Activated CD8-positive, alpha-beta memory T cell treated with anti-CD3 and anti-CD28 coated beads, Interleukin-2, amount 50 U/mL, for 48 hours (primary cell): ENCODE measurements around the gene NAV3.

ENCODE experiments used
- DNase-seq: peaks from one replicate; pipeline ENCODE4 v3.0.0-alpha.2; 2020

Gene NAV3

DNA sequence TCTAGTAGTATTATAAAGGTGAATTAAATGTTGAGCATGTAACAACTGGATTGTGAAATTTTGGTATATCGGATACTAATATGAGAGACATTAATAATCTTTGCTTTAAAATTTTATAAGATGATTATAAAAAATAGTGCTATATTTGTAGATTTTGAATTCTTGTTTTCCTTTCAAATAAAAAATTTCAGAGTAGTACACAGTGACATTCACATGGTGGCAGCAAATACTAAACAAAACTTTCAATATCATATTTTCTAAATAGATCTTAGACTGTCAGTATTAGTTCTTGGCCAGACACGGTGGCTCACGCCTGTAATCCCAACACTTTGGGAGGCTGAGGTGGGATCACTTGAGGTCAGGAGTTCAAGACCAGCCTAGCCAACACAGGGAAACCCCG, 166.0 kb downstream of the NAV3 start:
- no peak for DNase-seq

DNA sequence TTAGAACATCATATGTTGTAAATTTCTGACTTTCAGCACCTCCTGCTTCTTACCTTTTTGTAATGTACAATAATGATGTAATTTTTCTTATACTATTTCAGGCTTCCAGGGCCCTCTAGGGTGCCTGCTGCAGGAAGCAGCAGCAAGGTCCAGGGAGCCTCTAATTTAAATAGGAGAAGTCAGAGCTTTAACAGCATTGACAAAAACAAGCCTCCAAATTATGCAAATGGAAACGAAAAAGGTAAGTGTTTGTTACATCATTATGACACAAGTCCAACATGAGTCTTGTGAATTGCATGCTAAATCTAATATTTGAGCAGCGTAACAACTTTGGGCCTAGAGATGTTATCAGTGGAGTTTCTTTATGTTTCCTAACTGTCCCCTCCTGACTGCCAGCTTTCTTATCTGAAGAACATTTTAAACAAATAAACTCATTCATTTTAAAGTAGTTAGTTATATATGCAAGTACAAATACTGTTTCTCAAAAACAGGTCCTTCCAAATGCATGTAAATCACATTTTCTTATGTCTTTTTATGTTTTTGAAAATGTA, 167.6 kb downstream of the NAV3 start:
- DNase-seq = no peak

DNA sequence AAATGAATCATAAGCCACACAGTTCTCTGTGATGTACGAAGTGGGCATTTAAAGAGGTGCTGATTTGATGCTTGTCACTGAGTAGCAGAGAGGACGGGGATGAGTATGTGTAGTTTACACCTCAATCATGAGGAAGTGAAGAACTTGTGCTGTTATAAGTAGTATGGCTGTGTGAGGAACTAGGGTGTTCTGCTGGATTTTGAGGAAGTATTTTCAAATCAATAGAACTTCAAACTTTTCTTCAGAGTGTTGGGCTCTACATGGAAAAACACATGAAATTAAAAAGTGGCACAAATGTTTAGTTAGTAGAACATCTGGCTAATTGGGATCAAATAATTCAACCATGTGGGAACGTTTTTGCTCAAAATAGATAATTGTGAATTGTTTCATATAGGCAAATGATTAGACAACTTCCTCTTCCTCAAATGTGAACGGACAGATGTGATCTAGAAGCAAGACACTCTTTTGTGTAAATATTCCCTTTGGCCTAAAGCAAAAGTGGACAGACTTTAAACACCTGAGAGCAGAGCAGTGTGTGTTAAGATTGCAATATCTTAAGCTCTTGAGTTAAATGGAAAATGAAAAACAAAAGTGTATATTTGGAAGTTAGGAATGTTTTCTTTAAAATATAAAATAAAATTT, 168.5 kb downstream of the NAV3 start:
- DNase-seq = no peak

DNA sequence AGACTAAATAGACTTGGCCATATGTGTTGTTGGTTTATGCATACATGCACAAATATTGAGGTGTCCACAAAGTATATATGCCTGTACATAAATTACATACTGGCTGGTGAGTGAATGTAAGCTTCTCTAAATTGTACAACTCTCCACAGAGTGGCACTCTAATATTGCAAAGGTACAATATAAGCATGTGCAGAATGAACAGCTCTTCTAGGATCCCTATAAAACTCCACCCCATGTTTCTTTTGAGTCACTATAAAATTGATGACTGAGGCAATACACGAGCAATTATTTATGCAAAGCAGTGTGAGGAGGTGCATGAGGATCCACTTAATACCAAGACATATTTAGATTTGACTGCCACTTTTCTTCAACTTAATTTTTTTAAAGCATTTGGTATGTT, 172.2 kb downstream of the NAV3 start:
- DNase-seq = no peak

DNA sequence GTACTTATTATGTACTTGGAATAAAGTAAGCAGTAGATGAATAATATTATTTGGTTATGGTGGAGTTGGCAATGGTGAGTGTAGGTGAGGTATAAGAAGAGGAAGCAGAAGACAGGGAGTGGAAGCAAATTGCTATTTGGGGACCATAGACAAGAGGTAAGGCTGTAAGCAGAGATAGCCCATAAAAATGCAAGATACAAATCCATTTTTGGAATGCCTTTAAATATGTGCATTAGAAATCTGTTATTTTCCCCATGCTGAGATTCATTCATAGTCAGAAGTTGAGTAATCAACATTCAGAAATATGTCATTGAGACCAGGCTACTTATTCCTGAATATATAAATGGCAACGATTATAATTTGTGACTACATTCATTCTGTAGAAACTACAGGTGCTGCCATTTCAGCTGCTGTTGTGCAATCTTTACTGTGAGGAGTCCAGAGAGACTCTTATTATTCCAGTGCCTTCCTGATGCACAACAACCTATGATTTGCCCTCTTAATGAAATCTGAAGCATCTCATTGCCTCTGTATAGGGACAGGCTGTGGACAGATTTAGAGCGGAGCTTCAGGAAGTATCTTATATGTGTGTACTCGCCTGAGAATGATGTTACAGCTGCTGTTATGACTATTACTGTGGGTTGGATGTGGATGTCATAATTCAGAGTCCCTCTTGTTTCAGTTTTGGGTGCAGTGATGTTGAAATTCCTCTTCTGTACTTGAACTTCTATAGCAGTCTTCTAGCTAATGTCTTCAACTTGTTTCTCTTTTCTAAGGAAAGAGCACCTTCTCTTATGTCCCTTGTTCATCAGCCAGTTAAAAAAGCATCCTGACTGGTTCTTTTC, 173.8 kb downstream of the NAV3 start:
- no peak for DNase-seq

DNA sequence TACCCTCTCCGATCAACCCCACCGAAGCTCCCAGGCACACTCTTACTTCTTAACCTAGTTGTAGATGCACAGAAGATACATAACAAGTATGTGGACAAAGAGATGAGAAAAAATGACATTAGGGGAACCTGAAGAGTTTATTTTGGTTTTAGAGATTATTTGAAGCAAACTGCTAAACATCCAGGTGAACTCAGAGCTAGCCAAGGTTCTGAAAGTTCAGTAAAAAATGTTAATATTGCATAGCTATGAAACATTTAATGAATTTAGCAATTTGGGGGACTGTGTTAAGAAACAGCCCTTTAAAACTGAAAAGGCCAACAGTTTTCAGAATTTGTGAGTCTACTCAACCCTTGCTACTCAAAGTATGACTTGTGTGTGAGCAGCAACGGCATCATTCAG, 174.4 kb downstream of the NAV3 start:
- no peak for DNase-seq

DNA sequence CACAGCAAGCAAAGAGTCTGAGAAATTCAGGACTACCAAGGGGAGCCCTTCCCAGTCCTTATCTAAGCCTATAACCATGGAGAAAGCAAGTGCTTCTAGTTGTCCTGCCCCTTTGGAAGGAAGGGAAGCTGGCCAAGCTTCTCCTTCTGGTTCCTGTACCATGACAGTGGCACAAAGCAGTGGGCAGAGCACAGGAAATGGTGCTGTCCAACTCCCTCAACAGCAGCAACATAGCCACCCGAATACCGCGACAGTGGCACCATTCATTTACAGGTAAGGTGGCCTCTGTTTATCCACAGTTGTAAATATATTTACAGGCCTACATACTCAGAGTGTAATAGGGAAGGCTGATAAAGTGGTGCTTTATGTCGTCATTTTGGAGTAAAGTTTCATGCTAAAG, 176.5 kb downstream of the NAV3 start:
- no peak for DNase-seq

DNA sequence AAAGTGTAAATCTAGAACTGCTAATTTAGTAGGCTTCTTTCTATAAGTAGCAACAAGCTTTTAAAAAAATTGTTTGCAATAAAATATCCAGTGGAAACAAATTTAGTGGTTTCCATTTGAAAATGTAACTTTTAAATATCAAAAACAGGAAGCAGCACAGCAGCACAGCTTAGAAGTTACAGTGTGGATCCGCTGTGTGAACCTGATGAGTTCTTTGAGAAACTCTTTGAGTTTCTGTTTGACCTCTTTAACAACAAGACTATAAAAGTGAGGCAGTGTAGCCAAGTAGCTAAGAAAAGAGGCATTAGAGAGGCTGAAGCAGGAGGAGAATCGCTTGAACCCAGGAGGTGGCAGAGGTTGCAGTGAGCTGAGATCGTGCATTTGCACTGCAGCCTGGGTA, 178.3 kb downstream of the NAV3 start:
- no peak for DNase-seq

DNA sequence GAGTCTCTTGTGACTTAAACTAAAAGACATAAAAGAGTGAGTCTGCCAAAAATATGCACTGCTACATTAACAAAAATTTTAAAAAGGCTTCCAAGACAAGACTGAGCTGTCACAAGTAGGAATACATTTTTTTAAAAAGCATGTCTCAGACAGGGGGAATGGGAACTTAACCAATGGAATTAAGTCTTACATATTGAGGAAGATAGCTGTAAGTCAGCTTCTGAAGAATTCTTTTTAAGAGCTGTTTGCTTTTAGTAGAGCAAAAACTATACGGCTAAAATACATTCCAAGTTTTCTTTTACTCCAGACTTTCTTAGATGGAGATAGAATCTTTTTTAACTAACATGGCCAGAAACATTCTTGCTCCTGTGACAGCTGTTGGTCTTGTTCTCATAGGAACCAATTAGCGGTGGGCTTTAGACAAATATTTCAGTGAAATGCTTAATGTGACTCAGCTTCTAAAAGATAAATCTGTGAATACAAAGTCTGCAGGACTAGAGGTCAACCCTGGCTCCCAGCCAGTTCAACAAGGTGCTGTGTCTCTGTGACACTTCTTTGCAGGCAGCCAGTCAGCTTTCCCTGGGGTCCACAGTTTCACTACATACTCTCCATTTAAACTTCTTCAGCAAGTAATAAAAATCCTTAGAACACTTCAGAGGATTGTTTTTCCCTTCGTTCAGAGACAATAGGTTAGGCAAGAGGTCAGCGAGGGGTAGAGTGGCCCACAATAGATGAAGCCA, 187.6 kb downstream of the NAV3 start:
- no peak for DNase-seq

DNA sequence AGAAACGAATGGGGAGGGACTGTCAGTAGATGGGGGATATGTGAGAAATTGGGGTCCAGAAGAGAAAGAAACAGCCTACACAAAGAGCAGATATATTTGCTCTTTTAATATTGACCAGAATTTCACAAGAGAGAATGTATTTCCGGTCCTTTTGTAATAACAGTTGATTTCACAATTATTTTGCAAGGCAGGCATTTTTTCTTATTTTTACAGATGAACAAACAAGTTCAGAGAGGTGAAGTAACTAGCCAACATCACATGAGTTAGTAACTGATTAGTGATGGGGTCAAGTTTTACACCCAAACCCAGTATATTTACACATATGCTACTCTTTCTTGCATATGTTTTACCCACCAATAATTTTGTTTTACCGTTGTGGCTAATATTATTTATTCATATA, 188.2 kb downstream of the NAV3 start:
- DNase-seq = no peak

DNA sequence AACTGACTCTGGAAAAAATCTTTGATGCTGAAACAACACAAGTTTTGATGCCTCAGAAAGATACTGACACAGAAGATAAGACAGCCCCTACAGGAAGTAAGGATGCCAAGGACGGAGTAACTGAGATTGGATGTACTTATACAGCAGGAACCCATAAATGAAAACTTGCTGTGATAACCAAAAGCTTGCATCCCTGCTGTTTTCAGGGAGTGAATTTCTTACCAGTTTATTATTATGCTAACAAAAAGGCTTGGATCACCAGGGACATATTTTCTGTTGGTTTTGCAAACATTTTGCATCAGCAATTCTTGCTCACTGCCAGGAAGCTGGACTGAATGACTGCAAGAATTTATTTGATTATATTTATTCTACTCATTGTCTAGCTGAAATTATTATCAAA, 197.7 kb downstream of the NAV3 start:
- DNase-seq = no peak

DNA sequence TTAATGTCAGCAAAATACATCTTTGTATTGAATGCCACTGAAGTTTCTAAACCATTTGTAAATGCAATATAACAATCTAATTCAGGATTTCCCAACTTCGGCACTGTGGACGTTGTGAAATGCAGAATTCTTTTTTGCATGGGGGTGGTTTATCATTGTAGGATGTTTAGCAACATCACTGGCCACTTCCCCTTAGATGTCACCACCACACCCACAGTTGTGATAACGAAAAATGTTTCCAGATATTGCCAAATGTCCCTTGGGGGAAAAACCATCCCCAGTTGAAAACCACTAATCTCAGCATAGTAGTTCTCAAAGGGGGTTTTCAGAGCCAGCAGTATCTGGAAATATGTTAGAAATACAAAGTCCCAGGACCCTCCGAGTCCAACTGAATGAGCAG, 203.3 kb downstream of the NAV3 start:
- DNase-seq = no peak

DNA sequence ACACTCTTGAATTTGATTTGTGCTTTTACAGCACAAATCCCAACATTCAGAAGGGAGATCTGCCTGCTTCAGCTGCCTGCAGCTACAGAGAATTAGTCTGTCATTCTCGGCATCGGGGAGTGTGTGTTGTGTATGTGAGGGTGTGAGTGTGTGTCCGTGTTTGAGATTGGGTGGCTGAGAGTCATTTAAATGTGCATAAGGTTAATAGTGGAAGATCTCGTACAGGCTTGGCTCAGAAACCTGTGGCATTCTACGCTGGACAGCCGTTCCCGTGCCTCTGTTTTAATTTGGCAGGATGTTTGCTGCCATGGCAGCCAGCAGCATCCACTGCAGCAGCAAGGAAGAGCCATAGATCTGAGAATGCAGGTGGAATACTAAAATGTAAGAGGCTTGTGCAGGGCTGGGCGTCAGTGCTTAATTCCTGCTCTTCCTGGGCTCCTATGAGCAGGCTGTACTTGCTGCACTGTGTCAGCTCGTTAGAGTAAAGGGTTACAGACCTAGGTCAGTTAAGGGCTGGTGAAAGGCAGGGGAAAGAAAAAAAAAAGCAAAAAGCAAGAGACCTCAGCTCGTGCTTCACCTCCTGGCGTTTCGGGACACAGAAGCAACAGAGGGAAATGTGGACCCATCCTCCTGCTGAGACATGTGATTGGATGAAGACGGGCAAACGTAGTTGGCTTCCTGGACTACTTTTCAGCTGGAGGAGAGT, 205.4 kb downstream of the NAV3 start:
- DNase-seq = no peak

DNA sequence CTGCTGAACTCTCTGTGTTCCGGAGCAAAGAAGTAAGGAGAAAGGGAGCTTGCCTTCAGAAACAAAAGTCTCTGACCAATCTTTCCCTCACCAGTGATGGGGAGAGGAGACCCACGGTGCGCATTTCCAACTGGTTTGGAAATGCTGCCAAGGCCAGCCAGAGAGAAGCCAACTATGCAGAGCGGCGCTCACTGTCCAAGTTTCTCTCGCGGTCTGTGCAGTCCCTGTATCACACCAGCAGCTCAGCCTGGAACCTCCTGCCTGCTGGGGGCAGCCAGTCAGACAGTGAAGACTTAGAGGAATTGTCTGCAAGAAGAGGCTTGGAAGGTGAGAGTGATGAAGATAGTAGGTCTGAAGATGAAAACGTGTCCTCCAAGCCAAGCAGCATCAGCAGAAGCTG, 206.2 kb downstream of the NAV3 start:
- no peak for DNase-seq

DNA sequence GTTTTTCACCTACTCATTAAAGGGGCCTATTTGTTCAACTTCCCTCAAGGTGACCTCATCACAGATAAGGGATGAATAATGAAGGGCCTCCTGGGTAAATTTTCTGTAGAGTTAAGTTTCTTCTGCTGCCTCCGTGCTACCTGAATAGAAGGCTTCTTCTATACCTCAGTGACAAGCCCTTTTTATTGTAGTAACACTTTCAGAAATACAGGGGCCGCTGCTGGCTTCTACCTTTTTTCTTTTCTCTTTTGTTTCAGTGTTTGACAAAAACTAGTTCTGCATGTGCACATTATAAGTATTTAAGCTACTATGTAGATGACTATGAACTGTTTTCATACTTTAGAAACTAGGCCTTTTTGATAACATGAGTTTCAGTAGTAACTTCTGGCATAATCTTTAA, 207.0 kb downstream of the NAV3 start:
- DNase-seq = no peak

DNA sequence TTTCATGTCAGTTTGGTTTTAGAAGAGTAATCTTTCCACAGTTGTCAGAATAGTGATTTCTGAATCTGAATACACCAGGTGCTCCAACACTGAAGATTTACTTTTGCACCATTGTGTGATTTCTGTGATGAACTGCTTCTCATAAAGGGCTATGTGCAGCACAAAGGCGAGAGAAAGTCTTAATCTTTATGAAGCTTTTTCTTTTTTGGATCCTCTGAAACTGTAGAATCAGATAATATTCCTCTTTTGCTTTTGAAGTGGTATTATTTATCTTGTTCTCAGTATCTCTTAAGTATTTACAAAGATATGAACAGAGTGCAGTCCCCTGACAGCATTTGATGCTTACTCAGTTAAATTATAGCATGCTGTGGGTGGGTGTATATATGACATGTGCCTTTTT, 207.8 kb downstream of the NAV3 start:
- DNase-seq = no peak

DNA sequence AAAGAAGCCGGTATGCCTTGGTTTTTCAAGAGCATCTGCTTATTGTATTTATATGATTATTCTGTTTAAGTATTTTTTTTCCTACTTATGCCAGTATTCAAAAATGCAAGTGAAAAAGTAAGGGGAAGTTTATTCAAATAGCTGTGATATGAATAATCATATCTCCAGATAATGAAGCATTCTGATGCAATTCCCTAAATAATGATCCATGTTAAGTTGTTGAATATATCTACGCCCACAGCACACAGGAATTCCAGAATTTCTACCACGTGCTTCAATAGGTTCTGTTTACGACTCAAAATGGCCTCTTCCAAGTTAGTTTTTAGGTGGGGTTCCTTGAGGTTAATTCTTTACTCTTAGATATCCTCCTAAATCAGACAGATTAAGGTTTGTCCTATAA, 208.3 kb downstream of the NAV3 start:
- no peak for DNase-seq

DNA sequence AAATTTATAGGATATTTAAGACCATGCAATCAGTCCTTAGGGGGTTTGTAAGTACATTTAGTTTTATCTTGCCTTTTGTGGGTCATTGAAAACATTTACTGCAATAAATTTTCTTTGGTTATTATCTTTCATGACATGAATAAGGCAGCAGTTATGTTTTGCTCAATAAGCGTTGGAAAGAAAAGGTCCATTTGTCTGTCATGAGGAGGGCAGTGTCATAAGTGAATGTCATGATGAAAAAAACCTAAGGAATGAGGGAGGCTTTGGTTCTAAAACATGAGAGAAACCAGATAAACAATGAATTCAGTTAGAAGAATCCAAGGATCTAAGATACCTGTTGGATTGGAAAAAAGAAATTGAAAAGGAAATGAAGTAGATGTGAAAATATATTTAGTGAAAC, 209.4 kb downstream of the NAV3 start:
- DNase-seq = no peak

DNA sequence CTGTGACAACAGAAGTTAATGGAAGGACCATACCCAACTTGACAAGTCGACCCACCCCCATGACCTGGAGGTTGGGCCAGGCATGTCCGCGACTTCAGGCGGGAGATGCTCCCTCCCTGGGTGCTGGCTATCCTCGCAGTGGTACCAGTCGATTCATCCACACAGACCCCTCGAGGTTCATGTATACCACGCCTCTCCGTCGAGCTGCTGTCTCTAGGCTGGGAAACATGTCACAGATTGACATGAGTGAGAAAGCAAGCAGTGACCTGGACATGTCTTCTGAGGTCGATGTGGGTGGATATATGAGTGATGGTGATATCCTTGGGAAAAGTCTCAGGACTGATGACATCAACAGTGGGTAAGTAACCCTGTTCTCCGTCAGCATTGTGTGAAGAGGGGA, 220.1 kb downstream of the NAV3 start:
- no peak for DNase-seq

DNA sequence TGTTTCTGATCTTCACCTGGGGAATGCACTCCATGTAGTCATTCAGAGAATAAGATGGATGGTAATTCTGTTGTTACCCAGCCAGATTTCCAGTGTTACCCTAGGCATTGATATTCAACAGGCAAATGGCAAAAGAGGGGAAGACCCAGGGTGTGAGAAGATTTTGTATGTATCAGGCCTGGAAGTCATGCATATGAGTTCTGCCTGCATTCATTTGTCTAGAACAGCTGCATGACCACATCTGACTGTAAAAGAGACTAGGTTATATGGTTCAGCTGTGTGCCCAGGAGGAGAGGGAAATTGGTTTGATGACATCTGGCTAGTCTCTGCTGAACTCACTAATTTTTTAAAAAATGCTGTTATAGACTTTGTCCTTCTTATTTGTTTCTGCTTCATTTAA, 224.9 kb downstream of the NAV3 start:
- DNase-seq = no peak

DNA sequence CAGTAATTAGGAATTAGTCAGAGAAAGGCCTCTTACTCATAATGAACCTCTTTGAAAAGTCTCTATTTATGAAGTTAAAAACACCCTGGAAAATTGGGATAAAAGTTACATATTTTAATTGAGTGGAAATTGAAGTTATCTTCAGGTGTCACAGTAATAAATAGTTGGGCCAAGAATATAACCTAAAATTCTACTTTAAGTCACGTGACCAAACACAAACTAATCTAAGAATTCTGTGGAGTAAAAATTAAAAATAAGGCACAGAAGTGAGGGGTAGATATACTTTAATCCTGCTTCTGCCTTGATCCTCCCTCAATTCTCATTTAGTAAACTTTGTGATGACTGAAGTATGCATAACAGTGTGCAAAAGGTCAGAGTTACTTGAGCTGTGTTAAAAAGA, 226.4 kb downstream of the NAV3 start:
- no peak for DNase-seq

DNA sequence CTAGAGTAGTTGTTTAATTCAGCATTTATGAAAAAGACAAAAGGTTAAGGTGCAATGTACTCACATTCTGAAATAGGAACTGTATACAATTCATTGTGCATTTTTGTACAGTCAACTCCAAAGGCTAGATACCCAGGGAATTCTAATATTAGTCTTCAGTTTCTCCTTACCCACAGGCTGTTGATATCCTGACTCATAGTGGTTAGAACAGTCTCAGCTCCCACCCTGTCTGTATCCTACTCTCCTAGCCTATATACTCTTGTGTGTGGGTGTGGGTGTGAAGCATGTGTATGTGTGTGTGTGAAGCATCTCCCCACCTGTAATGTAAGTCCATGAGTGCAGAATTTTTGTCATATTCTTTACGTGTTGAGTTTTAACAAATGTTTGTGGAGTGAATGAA, 229.5 kb downstream of the NAV3 start:
- DNase-seq = no peak

DNA sequence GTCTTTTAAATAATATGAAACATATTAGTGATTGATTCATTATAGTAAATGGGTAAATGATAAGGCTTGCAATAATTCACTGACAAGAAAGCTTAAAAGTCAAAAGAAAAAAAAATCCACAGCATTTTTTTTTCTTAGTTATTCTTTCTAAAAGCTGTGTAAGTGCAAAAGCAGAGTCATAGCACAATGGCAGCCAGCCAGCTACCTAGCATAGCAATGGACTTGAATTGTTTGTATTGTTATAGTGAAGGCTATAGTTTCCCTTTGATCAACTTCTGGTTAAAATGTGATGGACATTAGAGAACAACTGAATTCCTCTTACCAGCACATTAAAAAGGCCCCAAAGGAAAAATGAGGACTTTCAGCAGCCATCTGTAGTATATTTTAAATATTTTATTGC, 232.1 kb downstream of the NAV3 start:
- no peak for DNase-seq
